Epithelial cell of proximal tubule (primary cell): ENCODE measurements around the gene MKNK1. TPM values are rescaled to one million over a fixed set of nuclear protein-coding genes. Genes with fewer than 3 reads are reported as not detected.

Experiments
- DNase-seq: peaks from one replicate; pipeline ENCODE4 v3.0.0-alpha.2; 2011; ENCODE audit warnings: low read depth
- H3K4me3 ChIP-seq: 2 replicates; pipeline ENCODE4 v1.5.1; 2011; ENCODE audit warnings: low read depth, mild to moderate bottlenecking, low read length
- CTCF ChIP-seq: conservative IDR thresholded peaks from 2 replicates; pipeline ENCODE4 v1.5.1; 2012; ENCODE audit warnings: low read depth, mild to moderate bottlenecking, low read length
- total RNA-seq: library from RNA; depleted of rRNA; stranded (reverse); fragments of >200 nt; gene quantifications from 2 replicates; pipeline ENCODE4 v1.2.3, GENCODE V29; 2015

MKNK1 gene
- total RNA-seq, 1 donor from 2014 or later: 19.2 TPM

- TF ChIP-seq CTCF: no peak
- DNase-seq: no peak
Measured at GRCh38 chr1:46517932-46518498, 86.1 kb downstream of the MKNK1 start.

GRCh38 chr1:46517010-46517600, 87.0 kb downstream of the MKNK1 start:
- DNase-seq: no peak
- no peak for TF ChIP-seq CTCF
- H3K4me3 ChIP-seq: no peak overlapping the region

More at GRCh38 chr1:46517932-46518498, 86.1 kb downstream of the MKNK1 start:
- H3K4me3 ChIP-seq: no peak overlapping the region

GRCh38 chr1:46516200-46516950, 87.7 kb downstream of the MKNK1 start:
- no peak overlapping the region for H3K4me3 ChIP-seq

GRCh38 chr1:46515576-46515975, 88.5 kb downstream of the MKNK1 start:
- no peak for DNase-seq
- no peak for TF ChIP-seq CTCF
- no peak overlapping the region for H3K4me3 ChIP-seq

More at GRCh38 chr1:46516200-46516950, 87.7 kb downstream of the MKNK1 start:
- TF ChIP-seq CTCF: no peak
- no peak for DNase-seq

GRCh38 chr1:46513536-46513935, 90.5 kb downstream of the MKNK1 start:
- no peak for DNase-seq
- H3K4me3 ChIP-seq: no peak overlapping the region
- TF ChIP-seq CTCF: no peak

GRCh38 chr1:46512792-46513190, 91.3 kb downstream of the MKNK1 start:
- H3K4me3 ChIP-seq: no peak overlapping the region
- no peak for TF ChIP-seq CTCF
- no peak for DNase-seq
